Measurements from ENCODE around the gene FAM163B.

DNA sequence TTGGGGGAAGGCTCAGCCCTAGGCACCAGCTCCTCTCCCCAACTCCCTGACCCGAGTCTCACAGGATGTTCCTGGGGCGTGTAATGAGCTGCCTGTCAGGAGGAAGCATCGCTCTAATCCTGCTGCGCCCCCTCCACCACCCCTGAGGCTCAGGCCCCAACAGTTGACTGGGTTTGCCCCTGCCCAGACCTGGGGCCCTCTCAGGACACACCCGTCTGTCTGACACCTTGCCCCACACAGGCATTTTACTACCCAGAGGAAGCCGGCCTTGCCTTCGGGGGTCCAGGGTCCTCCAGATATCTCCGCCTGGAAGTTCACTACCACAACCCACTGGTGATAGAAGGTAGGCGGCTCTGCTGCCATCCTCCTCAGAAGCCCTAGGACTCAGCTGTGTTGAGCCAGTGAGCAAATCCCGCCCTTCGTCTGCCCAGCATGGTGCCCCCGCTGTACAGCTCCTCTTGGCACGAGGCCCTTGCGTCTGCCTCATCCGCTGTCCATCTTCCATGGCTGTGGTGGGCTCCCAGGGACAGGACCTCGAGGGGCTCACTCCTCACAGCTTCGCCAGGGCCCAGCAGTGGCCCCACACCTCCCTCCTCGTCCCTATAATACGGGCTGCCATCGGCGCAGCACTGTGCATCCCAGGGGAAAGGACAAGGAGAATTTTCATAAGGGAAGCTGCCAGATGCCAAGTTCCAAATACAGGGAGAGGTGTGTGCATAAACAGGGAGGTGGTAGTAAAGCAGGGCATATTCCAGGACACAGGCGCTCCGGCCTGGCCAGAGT lies 35.0 kb upstream of the FAM163B start:
- TF ChIP-seq, protein P1, sequence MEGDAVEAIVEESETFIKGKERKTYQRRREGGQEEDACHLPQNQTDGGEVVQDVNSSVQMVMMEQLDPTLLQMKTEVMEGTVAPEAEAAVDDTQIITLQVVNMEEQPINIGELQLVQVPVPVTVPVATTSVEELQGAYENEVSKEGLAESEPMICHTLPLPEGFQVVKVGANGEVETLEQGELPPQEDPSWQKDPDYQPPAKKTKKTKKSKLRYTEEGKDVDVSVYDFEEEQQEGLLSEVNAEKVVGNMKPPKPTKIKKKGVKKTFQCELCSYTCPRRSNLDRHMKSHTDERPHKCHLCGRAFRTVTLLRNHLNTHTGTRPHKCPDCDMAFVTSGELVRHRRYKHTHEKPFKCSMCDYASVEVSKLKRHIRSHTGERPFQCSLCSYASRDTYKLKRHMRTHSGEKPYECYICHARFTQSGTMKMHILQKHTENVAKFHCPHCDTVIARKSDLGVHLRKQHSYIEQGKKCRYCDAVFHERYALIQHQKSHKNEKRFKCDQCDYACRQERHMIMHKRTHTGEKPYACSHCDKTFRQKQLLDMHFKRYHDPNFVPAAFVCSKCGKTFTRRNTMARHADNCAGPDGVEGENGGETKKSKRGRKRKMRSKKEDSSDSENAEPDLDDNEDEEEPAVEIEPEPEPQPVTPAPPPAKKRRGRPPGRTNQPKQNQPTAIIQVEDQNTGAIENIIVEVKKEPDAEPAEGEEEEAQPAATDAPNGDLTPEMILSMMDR (conservative IDR thresholded peaks at IDR 0.05 in 1 of 2, IDR thresholded peaks at IDR 0.05 in 1 of 2; ENCODE audit: low read depth in 1 of 2, low read length in 2 of 2) = no peak
- TF ChIP-seq EZH2 (IDR thresholded peaks at IDR 0.05; ENCODE audit: low read length, missing control alignments) = no peak
